ENCODE results near the gene TRAM2.

The TRAM2 gene

GRCh38 chr6:52570291-52570700, 6.6 kb downstream of the TRAM2 start:
- DNase-seq (ENCODE audit: low spot score) = no peak

- DNase-seq (ENCODE audit: low spot score) = no peak
Observed at GRCh38 chr6:52568320-52568719, 8.5 kb downstream of the TRAM2 start.

- DNase-seq (ENCODE audit: low spot score) = no peak
Observed at GRCh38 chr6:52566853-52567279, 10.0 kb downstream of the TRAM2 start.

- DNase-seq (ENCODE audit: low spot score) = no peak
Observed at GRCh38 chr6:52566201-52566600, 10.7 kb downstream of the TRAM2 start.

GRCh38 chr6:52564856-52565255, 12.0 kb downstream of the TRAM2 start:
- no peak for DNase-seq (ENCODE audit: low spot score)

- DNase-seq (ENCODE audit: low spot score) = no peak
Observed at GRCh38 chr6:52562911-52563310, 13.9 kb downstream of the TRAM2 start.

- DNase-seq (ENCODE audit: low spot score) = no peak
Observed at GRCh38 chr6:52560462-52560861, 16.4 kb downstream of the TRAM2 start.

- DNase-seq (ENCODE audit: low spot score) = no peak
Observed at GRCh38 chr6:52558266-52559000, 18.4 kb downstream of the TRAM2 start.

GRCh38 chr6:52557389-52558265, 19.2 kb downstream of the TRAM2 start:
- no peak for DNase-seq (ENCODE audit: low spot score)

- DNase-seq (ENCODE audit: low spot score) = no peak
Observed at GRCh38 chr6:52555518-52556233, 21.2 kb downstream of the TRAM2 start.

- DNase-seq (ENCODE audit: low spot score) = no peak
Observed at GRCh38 chr6:52554684-52555280, 22.1 kb downstream of the TRAM2 start.

GRCh38 chr6:52553719-52554118, 23.1 kb downstream of the TRAM2 start:
- DNase-seq (ENCODE audit: low spot score) = no peak

- DNase-seq (ENCODE audit: low spot score) = no peak
Observed at GRCh38 chr6:52553158-52553557, 23.7 kb downstream of the TRAM2 start.

- DNase-seq (ENCODE audit: low spot score) = no peak
Observed at GRCh38 chr6:52552278-52552643, 24.6 kb downstream of the TRAM2 start.

- peak; percentile 87 for DNase-seq (ENCODE audit: low spot score)
Observed at GRCh38 chr6:52551483-52552277, 25.2 kb downstream of the TRAM2 start.

- no peak for DNase-seq (ENCODE audit: low spot score)
Observed at GRCh38 chr6:52550870-52551269, 26.0 kb downstream of the TRAM2 start.

GRCh38 chr6:52550014-52550575, 26.8 kb downstream of the TRAM2 start:
- no peak for DNase-seq (ENCODE audit: low spot score)

- no peak for DNase-seq (ENCODE audit: low spot score)
Observed at GRCh38 chr6:52549428-52549827, 27.4 kb downstream of the TRAM2 start.

- no peak for DNase-seq (ENCODE audit: low spot score)
Observed at GRCh38 chr6:52548999-52549398, 27.9 kb downstream of the TRAM2 start.

GRCh38 chr6:52548353-52548713, 28.5 kb downstream of the TRAM2 start:
- DNase-seq (ENCODE audit: low spot score) = no peak
